Left cardiac atrium (tissue), 4 donors: ENCODE measurements around the gene ZNF74. TPM values are rescaled to one million over a fixed set of nuclear protein-coding genes. Genes with fewer than 3 reads are reported as not detected.

Experiments
- ATAC-seq, 2 donors: fragments of 200-7000 bp; cut with Tn5 transposase; one replicate each; pipeline ENCODE4 v1.9.1; 2020; ENCODE audit warnings: mild to moderate bottlenecking in 2 of 2, moderate library complexity in 2 of 2
- DNase-seq: peaks from one replicate; pipeline ENCODE4 v3.0.0-alpha.2; 2020
- intact Hi-C, 2 donors: fragments of 100-400 bp; cut with DNase I; formaldehyde crosslinking; loops; one replicate each; pipeline versions ENCODE4 v1.14.1 to v1.15.1; 2022 to 2023
- total RNA-seq, 2 donors: library from RNA; stranded (reverse); fragmentation: NEBNext Ultra II Directional; extraction: Animal tissue kit (Norgen Biotek cat#: 25700); gene quantifications; one replicate each; pipeline ENCODE4 v1.2.1, GENCODE V29; 2021
- donor health status: DM: no; HTN: yes; CAD: no.
- donor health status: DM: no; HTN: yes; CAD: no; lungs with severe emphysema.
- donor health status: DM: yes; HTN: yes; CAD: no.
- donor health status: Dilated cardiomyopathy.

Gene ZNF74
- total RNA-seq, 2 donors from 2014 or later, result 3.9 to 6.5 TPM

- peak in 1 of 2 donors; percentile 32 for ATAC-seq
- peak; percentile 29 for DNase-seq
- intact Hi-C loops, result loop anchor here in 1 of 2 donors (10.0 kb wide), 1 partner anchor 58 kb away; the partner anchor contains the start of gene KLHL22
These were observed 43.0 kb downstream of the ZNF74 start for GRCh38 chr22:20436768-20437612.

GRCh38 chr22:20437613-20438426 lies 43.9 kb downstream of the ZNF74 start, which contains the start of gene SCARF2:
SCARF2 (minus strand) TSS chr22:20437825; CDS start chr22:20437754, 71 bp downstream.
- intact Hi-C loops, result loop anchor here in 1 of 2 donors (10.0 kb wide), 1 partner anchor 57 kb away; the partner anchor contains the start of gene KLHL22
- DNase-seq, result peak; percentile 78
- peak; percentile 75 to 79 for ATAC-seq

GRCh38 chr22:20438427-20438677 lies 44.4 kb downstream of the ZNF74 start:
- intact Hi-C loops, result loop anchor here in 1 of 2 donors (10.0 kb wide), 1 partner anchor 56 kb away; the partner anchor contains the start of gene KLHL22
- no peak for DNase-seq
- no peak for ATAC-seq

GRCh38 chr22:20438678-20439492 lies 44.9 kb downstream of the ZNF74 start:
- intact Hi-C loops, result loop anchor here in 1 of 2 donors (10.0 kb wide), 1 partner anchor 56 kb away; the partner anchor contains the start of gene KLHL22
- peak in 1 of 2 donors; percentile 4 for ATAC-seq

GRCh38 chr22:20439556-20439927 lies 45.6 kb downstream of the ZNF74 start:
- DNase-seq, result no peak
- ATAC-seq, result no peak
- intact Hi-C loops, result loop anchor here in 1 of 2 donors (10.0 kb wide), 1 partner anchor 55 kb away; the partner anchor contains the start of gene KLHL22

More at GRCh38 chr22:20438678-20439492, 44.9 kb downstream of the ZNF74 start:
- peak; percentile 18 for DNase-seq

- DNase-seq (peak; percentile 11), ATAC-seq (no peak)
- intact Hi-C loops, result loop anchor here in 1 of 2 donors (10.0 kb wide), 1 partner anchor 55 kb away; the partner anchor contains the start of gene KLHL22
These were observed 46.1 kb downstream of the ZNF74 start for GRCh38 chr22:20439928-20440575.

GRCh38 chr22:20440637-20441591 lies 47.0 kb downstream of the ZNF74 start:
- DNase-seq, result peak; percentile 17
- intact Hi-C loops, result no loop called here
- ATAC-seq, result no peak

GRCh38 chr22:20441631-20442484 lies 47.9 kb downstream of the ZNF74 start:
- peak; percentile 50 for DNase-seq
- ATAC-seq, result peak in 1 of 2 donors; percentile 13

GRCh38 chr22:20442485-20443284 lies 48.7 kb downstream of the ZNF74 start:
- intact Hi-C loops, result no loop called here
- no peak for ATAC-seq
- no peak for DNase-seq

More at GRCh38 chr22:20441631-20442484, 47.9 kb downstream of the ZNF74 start:
- intact Hi-C loops, result no loop called here

GRCh38 chr22:20444325-20444724 lies 50.4 kb downstream of the ZNF74 start:
- intact Hi-C loops, result no loop called here
- ATAC-seq (no peak), DNase-seq (no peak)

GRCh38 chr22:20446383-20446970 lies 52.5 kb downstream of the ZNF74 start:
- intact Hi-C loops, result no loop called here
- no peak for ATAC-seq
- no peak for DNase-seq

GRCh38 chr22:20448630-20449029 lies 54.7 kb downstream of the ZNF74 start:
- intact Hi-C loops, result no loop called here
- ATAC-seq (no peak), DNase-seq (no peak)

GRCh38 chr22:20449819-20450550 lies 56.0 kb downstream of the ZNF74 start:
- ATAC-seq (no peak), DNase-seq (no peak)
- intact Hi-C loops, result no loop called here

- no peak for DNase-seq
- intact Hi-C loops, result no loop called here
- ATAC-seq, result no peak
These were observed 56.6 kb downstream of the ZNF74 start for GRCh38 chr22:20450551-20450906.
